ENCODE results near the gene PNN. TPM values are rescaled to one million over a fixed set of nuclear protein-coding genes. Genes with fewer than 3 reads are reported as not detected.
A peak's percentile ranks its signal among the peaks of the same experiment; 100 is the strongest.

PNN gene
- total and polyA plus RNA-seq, 2 of the 4 experiments (the other 2 are of a cell fraction), result 14.9 to 28.8 TPM

DNA sequence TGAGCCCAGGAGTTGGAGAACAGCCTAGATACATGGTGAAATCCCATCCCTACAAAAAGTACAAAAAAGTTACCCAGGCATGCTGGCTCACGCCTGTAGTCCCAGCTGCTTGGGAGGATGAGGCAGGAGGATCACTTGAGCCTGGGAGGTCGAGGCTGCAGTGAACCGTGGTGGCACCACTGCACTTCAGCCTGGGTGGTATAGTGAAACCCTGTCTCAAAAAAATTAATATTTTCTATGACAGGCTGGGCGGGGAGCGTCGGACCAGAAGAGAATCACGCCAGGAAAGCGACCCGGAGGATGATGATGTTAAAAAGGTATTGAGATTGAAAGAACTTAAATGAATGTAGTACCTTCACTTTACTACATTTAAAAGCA is 2.1 kb downstream of the PNN start:
- dilution Hi-C loops (cut with HindIII; ENCODE audit: low sequenced_read_pairs, unreplicated experiment) (no loop called here), intact Hi-C loops (cut with micrococcal nuclease) (no loop called here), in situ Hi-C loops (cut with MboI; ENCODE audit: low sequenced_read_pairs) (no loop called here)
- no peak overlapping the region for H2AFZ ChIP-seq (replicated peaks; ENCODE audit: low read length, poor library complexity)
- no peak overlapping the region for H3K56ac ChIP-seq (ENCODE audit: extremely low read depth, insufficient read depth, low read length)
- no peak overlapping the region for H3K4ac ChIP-seq (ENCODE audit: low read depth, low read length)
- H3K9me3 ChIP-seq (ENCODE audit: control insufficient read depth, insufficient read depth, low read length), result no peaks in the 10 kb centered on the region
- H4K20me1 ChIP-seq (ENCODE audit: insufficient read depth, low read length), result peaks cover 24% of the 10 kb centered on the region
- no peak overlapping the region for H3K27ac ChIP-seq (ENCODE audit: insufficient read depth, low read length)
- peak overlapping the region; percentile 38 for H3K23ac ChIP-seq (ENCODE audit: low read depth, low read length)
- no TSS peak for BruUV-seq (replicated peaks)
- no peak overlapping the region for H3K14ac ChIP-seq (replicated peaks; ENCODE audit: low read depth, low read length)
- no peaks in the 10 kb centered on the region for H3K27me3 ChIP-seq (ENCODE audit: control insufficient read depth, insufficient read depth, low read length)
- ATAC-seq (ENCODE audit: low read depth) (no peak), DNase-seq (no peak)
- H2BK20ac ChIP-seq (ENCODE audit: low read depth, low read length), result no peak overlapping the region
- no peak overlapping the region for H2BK5ac ChIP-seq (ENCODE audit: low read depth, low read length, poor library complexity, severe bottlenecking)
- no peak overlapping the region for H4K5ac ChIP-seq (ENCODE audit: low read depth, low read length)
- H2BK120ac ChIP-seq (ENCODE audit: low read depth, low read length), result no peak overlapping the region
- H3K4me2 ChIP-seq (ENCODE audit: low read depth, low read length), result no peak overlapping the region
- H3K9me1 ChIP-seq (ENCODE audit: insufficient read depth, low read length), result no peaks in the 10 kb centered on the region
- peaks cover 34% of the 10 kb centered on the region for H3K36me3 ChIP-seq (ENCODE audit: control insufficient read depth, insufficient read depth, low read length)
- H2BK15ac ChIP-seq (ENCODE audit: low read depth, low read length), result no peak overlapping the region
- H2AK5ac ChIP-seq (ENCODE audit: low read depth, low read length), result no peak overlapping the region
- H3K79me1 ChIP-seq (ENCODE audit: low read depth in 1 of 2, low read length in 2 of 2), result peaks cover 25 to 46% of the 10 kb centered on the region in 2 experiments
- POLR2A ChIA-PET (ENCODE audit: unreplicated experiment), result no interaction called here
- no peaks in the 10 kb centered on the region; the same call in 1 of the 2 replicates for H3K4me1 ChIP-seq (ENCODE audit: control insufficient read depth, insufficient read depth, low read length)
- WGBS, 2 experiments (ENCODE audit: extremely low coverage in 2 of 2, insufficient read length in 1 of 2), result no CpG with 5 or more reads among the region's 9 CpGs
- H3K9ac ChIP-seq (ENCODE audit: low read depth, low read length), result no peak overlapping the region
- no peak overlapping the region for H2AK9ac ChIP-seq (replicated peaks; ENCODE audit: low read depth, low read length, poor library complexity)
- H4K8ac ChIP-seq (ENCODE audit: low read depth in 2 of 2, low read length in 2 of 2), result no peak overlapping the region
- no peak overlapping the region for H3K18ac ChIP-seq (ENCODE audit: low read depth, low read length)
- TF ChIP-seq NFE2L2 (IDR thresholded peaks at IDR 0.05; ENCODE audit: low read depth, low read length) (no peak), CEBPB (IDR thresholded peaks at IDR 0.05; ENCODE audit: low read depth, low read length) (no peak), MXI1 (IDR thresholded peaks at IDR 0.05; ENCODE audit: borderline replicate concordance, low read depth, low read length) (no peak), RAD21 (IDR thresholded peaks at IDR 0.05; ENCODE audit: low read length) (no peak), FOS (IDR thresholded peaks at IDR 0.05; ENCODE audit: low read depth, low read length) (no peak), RCOR1 (IDR thresholded peaks at IDR 0.05; ENCODE audit: insufficient replicate concordance, low read length) (no peak), RFX5 (IDR thresholded peaks at IDR 0.05; ENCODE audit: low read depth, low read length) (no peak), SMC3 (IDR thresholded peaks at IDR 0.05; ENCODE audit: low read depth, low read length) (no peak), MAFK (IDR thresholded peaks at IDR 0.05; ENCODE audit: low read depth, low read length) (no peak), POLR2A (IDR thresholded peaks at IDR 0.05; ENCODE audit: low read depth, low read length) (no peak), MAZ (IDR thresholded peaks at IDR 0.05; ENCODE audit: borderline replicate concordance, low read depth, low read length) (no peak), CHD1 (IDR thresholded peaks at IDR 0.05; ENCODE audit: low read depth, low read length) (no peak), BHLHE40 (IDR thresholded peaks at IDR 0.05; ENCODE audit: low read depth, low read length) (no peak)
- TF ChIP-seq, protein P1, sequence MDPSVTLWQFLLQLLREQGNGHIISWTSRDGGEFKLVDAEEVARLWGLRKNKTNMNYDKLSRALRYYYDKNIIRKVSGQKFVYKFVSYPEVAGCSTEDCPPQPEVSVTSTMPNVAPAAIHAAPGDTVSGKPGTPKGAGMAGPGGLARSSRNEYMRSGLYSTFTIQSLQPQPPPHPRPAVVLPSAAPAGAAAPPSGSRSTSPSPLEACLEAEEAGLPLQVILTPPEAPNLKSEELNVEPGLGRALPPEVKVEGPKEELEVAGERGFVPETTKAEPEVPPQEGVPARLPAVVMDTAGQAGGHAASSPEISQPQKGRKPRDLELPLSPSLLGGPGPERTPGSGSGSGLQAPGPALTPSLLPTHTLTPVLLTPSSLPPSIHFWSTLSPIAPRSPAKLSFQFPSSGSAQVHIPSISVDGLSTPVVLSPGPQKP (IDR thresholded peaks at IDR 0.05; ENCODE audit: borderline replicate concordance, low read depth, low read length), result no peak
- TF ChIP-seq, protein P2, sequence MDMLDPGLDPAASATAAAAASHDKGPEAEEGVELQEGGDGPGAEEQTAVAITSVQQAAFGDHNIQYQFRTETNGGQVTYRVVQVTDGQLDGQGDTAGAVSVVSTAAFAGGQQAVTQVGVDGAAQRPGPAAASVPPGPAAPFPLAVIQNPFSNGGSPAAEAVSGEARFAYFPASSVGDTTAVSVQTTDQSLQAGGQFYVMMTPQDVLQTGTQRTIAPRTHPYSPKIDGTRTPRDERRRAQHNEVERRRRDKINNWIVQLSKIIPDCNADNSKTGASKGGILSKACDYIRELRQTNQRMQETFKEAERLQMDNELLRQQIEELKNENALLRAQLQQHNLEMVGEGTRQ (IDR thresholded peaks at IDR 0.05; ENCODE audit: low read depth, low read length), result no peak
- TF ChIP-seq, protein P3, sequence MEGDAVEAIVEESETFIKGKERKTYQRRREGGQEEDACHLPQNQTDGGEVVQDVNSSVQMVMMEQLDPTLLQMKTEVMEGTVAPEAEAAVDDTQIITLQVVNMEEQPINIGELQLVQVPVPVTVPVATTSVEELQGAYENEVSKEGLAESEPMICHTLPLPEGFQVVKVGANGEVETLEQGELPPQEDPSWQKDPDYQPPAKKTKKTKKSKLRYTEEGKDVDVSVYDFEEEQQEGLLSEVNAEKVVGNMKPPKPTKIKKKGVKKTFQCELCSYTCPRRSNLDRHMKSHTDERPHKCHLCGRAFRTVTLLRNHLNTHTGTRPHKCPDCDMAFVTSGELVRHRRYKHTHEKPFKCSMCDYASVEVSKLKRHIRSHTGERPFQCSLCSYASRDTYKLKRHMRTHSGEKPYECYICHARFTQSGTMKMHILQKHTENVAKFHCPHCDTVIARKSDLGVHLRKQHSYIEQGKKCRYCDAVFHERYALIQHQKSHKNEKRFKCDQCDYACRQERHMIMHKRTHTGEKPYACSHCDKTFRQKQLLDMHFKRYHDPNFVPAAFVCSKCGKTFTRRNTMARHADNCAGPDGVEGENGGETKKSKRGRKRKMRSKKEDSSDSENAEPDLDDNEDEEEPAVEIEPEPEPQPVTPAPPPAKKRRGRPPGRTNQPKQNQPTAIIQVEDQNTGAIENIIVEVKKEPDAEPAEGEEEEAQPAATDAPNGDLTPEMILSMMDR (conservative IDR thresholded peaks at IDR 0.05; ENCODE audit: low read depth, low read length), result no peak
- CTCF ChIA-PET, result no interaction called here
- H3K4me3 ChIP-seq (ENCODE audit: insufficient read depth, low read depth, low read length), result no peak overlapping the region
- no peak overlapping the region for H4K91ac ChIP-seq (ENCODE audit: insufficient read depth, low read depth, low read length)
